ENCODE measurements around the gene DNM3.
A peak's percentile ranks its signal among the peaks of the same experiment; 100 is the strongest.

Gene DNM3

GRCh38 chr1:172345077-172345476, 503.8 kb downstream of the DNM3 start:
- ATAC-seq (ENCODE audit: low read depth) = no peak
- Histone ChIP-seq H3K36me3 (ENCODE audit: low read depth) (no peaks in the 10 kb centered on the region), H3K9me3 (ENCODE audit: severe bottlenecking) (no peaks in the 10 kb centered on the region), H3K27ac (ENCODE audit: poor library complexity, severe bottlenecking) (no peak overlapping the region), H3K4me1 (ENCODE audit: insufficient read depth, poor library complexity, severe bottlenecking) (peaks cover 22% of the 10 kb centered on the region), H3K27me3 (ENCODE audit: insufficient read depth, poor library complexity, severe bottlenecking) (no peaks in the 10 kb centered on the region), H3K4me3 (ENCODE audit: severe bottlenecking) (no peak overlapping the region)
- no peak for TF ChIP-seq CTCF (IDR thresholded peaks at IDR 0.05; ENCODE audit: poor library complexity, severe bottlenecking)
- no peak for DNase-seq (ENCODE audit: low spot score)

GRCh38 chr1:172347416-172347815, 506.1 kb downstream of the DNM3 start:
- H3K27ac ChIP-seq (ENCODE audit: poor library complexity, severe bottlenecking) = no peak overlapping the region

GRCh38 chr1:172350856-172351255, 509.6 kb downstream of the DNM3 start:
- Histone ChIP-seq H3K27ac (ENCODE audit: poor library complexity, severe bottlenecking) (peak overlapping the region; percentile 78), H3K4me3 (ENCODE audit: severe bottlenecking) (no peak overlapping the region), H3K4me1 (ENCODE audit: insufficient read depth, poor library complexity, severe bottlenecking) (peaks cover 23% of the 10 kb centered on the region), H3K27me3 (ENCODE audit: insufficient read depth, poor library complexity, severe bottlenecking) (no peaks in the 10 kb centered on the region), H3K36me3 (ENCODE audit: low read depth) (no peaks in the 10 kb centered on the region), H3K9me3 (ENCODE audit: severe bottlenecking) (no peaks in the 10 kb centered on the region)
- no peak for DNase-seq (ENCODE audit: low spot score)
- TF ChIP-seq CTCF (IDR thresholded peaks at IDR 0.05; ENCODE audit: poor library complexity, severe bottlenecking) = no peak
- no peak for ATAC-seq (ENCODE audit: low read depth)

More at GRCh38 chr1:172347416-172347815, 506.1 kb downstream of the DNM3 start:
- no peak for DNase-seq (ENCODE audit: low spot score)
- Histone ChIP-seq H3K27me3 (ENCODE audit: insufficient read depth, poor library complexity, severe bottlenecking) (no peaks in the 10 kb centered on the region), H3K4me1 (ENCODE audit: insufficient read depth, poor library complexity, severe bottlenecking) (peaks cover 33% of the 10 kb centered on the region), H3K4me3 (ENCODE audit: severe bottlenecking) (no peak overlapping the region), H3K36me3 (ENCODE audit: low read depth) (no peaks in the 10 kb centered on the region), H3K9me3 (ENCODE audit: severe bottlenecking) (no peaks in the 10 kb centered on the region)
- no peak for TF ChIP-seq CTCF (IDR thresholded peaks at IDR 0.05; ENCODE audit: poor library complexity, severe bottlenecking)
- ATAC-seq (ENCODE audit: low read depth) = no peak

- Histone ChIP-seq H3K4me1 (ENCODE audit: insufficient read depth, poor library complexity, severe bottlenecking) (peaks cover 27% of the 10 kb centered on the region), H3K27ac (ENCODE audit: poor library complexity, severe bottlenecking) (peak overlapping the region; percentile 78), H3K27me3 (ENCODE audit: insufficient read depth, poor library complexity, severe bottlenecking) (no peaks in the 10 kb centered on the region), H3K9me3 (ENCODE audit: severe bottlenecking) (no peaks in the 10 kb centered on the region), H3K36me3 (ENCODE audit: low read depth) (no peaks in the 10 kb centered on the region), H3K4me3 (ENCODE audit: severe bottlenecking) (no peak overlapping the region)
- DNase-seq (ENCODE audit: low spot score) = no peak
- ATAC-seq (ENCODE audit: low read depth) = no peak
- no peak for TF ChIP-seq CTCF (IDR thresholded peaks at IDR 0.05; ENCODE audit: poor library complexity, severe bottlenecking)
Observed at GRCh38 chr1:172351346-172351745, 510.0 kb downstream of the DNM3 start.

GRCh38 chr1:172351754-172352161, 510.5 kb downstream of the DNM3 start:
- no peak for TF ChIP-seq CTCF (IDR thresholded peaks at IDR 0.05; ENCODE audit: poor library complexity, severe bottlenecking)
- no peaks in the 10 kb centered on the region for H3K36me3 ChIP-seq (ENCODE audit: low read depth)
- H3K27ac ChIP-seq (ENCODE audit: poor library complexity, severe bottlenecking) = peak overlapping the region; percentile 78
- DNase-seq (ENCODE audit: low spot score) = no peak
- no peaks in the 10 kb centered on the region for H3K9me3 ChIP-seq (ENCODE audit: severe bottlenecking)
- no peaks in the 10 kb centered on the region for H3K27me3 ChIP-seq (ENCODE audit: insufficient read depth, poor library complexity, severe bottlenecking)
- H3K4me3 ChIP-seq (ENCODE audit: severe bottlenecking) = no peak overlapping the region
- peaks cover 31% of the 10 kb centered on the region for H3K4me1 ChIP-seq (ENCODE audit: insufficient read depth, poor library complexity, severe bottlenecking)
- ATAC-seq (ENCODE audit: low read depth) = peak; percentile 50; the same call in 2 of the 3 replicates
